Fibroblast of the aortic adventitia (primary cell): ENCODE data around the gene INHBC. TPM values are rescaled to one million over a fixed set of nuclear protein-coding genes. Genes with fewer than 3 reads are reported as not detected.
A peak's percentile ranks its signal among the peaks of the same experiment; 100 is the strongest.

ENCODE experiments used
- DNase-seq: peaks from one replicate; pipeline ENCODE4 v3.0.0-alpha.2; 2010; ENCODE audit warnings: low read depth
- H3K4me3 ChIP-seq: 2 replicates; pipeline ENCODE4 v1.5.1; 2011; ENCODE audit warnings: low read depth, mild to moderate bottlenecking, control low read depth, low read length, moderate library complexity
- total RNA-seq: library from RNA; depleted of rRNA; stranded (reverse); fragments of >200 nt; gene quantifications from 2 replicates; pipeline ENCODE4 v1.2.3, GENCODE V29; 2012; ENCODE audit warnings: low replicate concordance
- TF ChIP-seq, protein P1 (sequence below): IDR thresholded peaks from 2 replicates; pipeline ENCODE4 v1.5.1; 2011; ENCODE audit warnings: mild to moderate bottlenecking, low read length, control low read depth, inconsistent platforms; ENCODE audit not compliant: insufficient read depth

INHBC gene
- total RNA-seq, 1 donor, result not detected

DNA sequence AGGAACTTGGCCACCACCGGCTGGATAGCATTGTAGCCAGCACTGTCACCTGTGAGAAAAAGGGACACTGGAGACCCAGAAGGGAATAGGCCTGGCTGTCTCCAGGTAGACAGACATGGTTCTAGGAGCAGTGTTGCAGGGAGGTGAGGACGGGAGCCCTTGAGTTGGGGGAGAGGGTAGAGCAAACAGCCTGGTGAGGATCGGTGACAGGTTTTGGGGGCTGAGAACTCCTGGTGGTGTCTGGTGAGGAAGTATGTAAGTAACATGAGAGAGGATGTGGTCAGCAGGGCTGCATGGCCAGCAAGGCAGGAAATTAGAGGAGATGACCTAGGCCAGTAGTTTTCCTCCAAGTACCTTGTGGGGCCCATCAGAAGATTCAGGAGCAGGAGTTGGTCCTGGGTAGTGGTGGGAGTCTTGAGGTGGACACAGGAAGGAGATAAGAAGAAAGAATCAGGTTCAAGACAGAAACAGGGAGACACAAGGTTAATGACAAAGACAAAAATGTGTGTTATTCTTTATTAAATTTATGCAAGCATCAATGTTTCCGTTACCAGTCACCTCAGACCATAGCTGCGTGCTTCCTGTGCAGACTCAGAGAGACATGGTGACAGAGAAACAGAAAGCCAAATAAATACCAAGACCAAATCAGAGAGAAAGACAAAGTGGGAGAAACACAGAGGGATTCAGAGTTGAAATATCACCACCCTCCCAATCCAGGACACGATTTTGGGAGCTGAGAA lies 45.0 kb downstream of the INHBC start, which contains the start of gene ARHGAP9:
TSS of gene ARHGAP9 (minus strand) at position 491 of the 740 bp plus-strand sequence. CDS start at position 31, 460 bp downstream.
- DNase-seq, result no peak
- TF ChIP-seq, protein P1, sequence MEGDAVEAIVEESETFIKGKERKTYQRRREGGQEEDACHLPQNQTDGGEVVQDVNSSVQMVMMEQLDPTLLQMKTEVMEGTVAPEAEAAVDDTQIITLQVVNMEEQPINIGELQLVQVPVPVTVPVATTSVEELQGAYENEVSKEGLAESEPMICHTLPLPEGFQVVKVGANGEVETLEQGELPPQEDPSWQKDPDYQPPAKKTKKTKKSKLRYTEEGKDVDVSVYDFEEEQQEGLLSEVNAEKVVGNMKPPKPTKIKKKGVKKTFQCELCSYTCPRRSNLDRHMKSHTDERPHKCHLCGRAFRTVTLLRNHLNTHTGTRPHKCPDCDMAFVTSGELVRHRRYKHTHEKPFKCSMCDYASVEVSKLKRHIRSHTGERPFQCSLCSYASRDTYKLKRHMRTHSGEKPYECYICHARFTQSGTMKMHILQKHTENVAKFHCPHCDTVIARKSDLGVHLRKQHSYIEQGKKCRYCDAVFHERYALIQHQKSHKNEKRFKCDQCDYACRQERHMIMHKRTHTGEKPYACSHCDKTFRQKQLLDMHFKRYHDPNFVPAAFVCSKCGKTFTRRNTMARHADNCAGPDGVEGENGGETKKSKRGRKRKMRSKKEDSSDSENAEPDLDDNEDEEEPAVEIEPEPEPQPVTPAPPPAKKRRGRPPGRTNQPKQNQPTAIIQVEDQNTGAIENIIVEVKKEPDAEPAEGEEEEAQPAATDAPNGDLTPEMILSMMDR, result no peak
- no peak within 1 kb of the TSS for H3K4me3 ChIP-seq

DNA sequence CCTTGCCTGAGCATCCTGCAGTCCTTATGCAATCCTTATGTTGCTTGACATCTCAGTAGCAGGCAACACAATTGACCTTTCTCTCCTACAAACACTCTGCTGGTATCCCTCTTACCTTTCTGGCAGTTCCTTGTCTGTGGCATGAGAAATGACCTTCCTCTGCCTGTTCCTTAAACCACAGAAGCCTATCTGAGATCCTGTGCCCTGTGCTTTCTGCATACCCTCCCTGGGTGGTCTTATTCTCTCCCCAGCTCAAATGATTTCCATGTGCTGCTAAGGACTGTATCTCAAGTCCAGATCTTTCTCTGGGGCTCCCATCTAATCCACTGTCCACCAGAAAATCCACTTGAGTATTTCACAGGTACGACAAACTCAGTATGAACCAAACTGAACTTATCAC lies 47.1 kb downstream of the INHBC start:
- no peak for DNase-seq
- TF ChIP-seq, protein P1, result no peak
- no peak overlapping the region for H3K4me3 ChIP-seq

DNA sequence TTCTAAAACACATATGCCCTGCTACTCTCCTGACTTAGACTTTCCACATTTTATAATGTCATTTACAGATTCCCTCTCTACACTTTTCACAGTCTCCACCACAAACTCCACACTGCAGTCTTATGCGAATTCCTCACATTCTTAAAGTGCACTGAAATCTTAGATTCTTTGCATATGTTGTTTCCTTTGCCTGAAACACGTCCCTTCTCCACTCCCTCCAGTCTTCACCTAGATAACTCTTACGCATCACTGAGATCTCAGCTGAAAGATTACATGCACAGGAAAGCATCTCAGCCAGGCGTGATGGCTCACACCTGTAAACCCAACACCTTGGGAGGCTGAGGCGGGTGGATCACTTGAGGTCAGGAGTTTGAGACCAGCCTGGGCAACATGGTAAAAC lies 48.9 kb downstream of the INHBC start:
- DNase-seq, result peak; percentile 67
- H3K4me3 ChIP-seq, result no peak overlapping the region
- TF ChIP-seq, protein P1, result no peak

DNA sequence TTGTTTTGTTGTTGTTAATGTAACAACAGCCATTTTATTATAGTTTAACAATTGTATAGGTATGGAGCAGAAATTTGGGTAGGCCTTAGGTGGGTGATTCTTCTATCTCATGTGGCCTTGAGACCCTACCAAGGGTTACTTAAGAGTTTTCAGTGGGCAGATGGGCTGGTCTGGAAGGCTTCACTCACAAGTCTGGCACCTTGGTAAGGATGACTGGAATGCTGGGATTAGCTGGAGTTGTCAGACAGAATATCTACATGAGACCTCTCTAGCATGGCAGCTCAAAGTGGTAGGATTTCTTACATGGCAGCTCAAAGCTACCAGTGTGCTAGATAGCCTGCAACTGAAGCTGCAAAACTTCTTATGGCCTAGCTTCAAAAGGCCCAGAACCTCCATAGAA lies 51.1 kb downstream of the INHBC start:
- no peak for DNase-seq
- H3K4me3 ChIP-seq, result no peak overlapping the region
- TF ChIP-seq, protein P1, result no peak

DNA sequence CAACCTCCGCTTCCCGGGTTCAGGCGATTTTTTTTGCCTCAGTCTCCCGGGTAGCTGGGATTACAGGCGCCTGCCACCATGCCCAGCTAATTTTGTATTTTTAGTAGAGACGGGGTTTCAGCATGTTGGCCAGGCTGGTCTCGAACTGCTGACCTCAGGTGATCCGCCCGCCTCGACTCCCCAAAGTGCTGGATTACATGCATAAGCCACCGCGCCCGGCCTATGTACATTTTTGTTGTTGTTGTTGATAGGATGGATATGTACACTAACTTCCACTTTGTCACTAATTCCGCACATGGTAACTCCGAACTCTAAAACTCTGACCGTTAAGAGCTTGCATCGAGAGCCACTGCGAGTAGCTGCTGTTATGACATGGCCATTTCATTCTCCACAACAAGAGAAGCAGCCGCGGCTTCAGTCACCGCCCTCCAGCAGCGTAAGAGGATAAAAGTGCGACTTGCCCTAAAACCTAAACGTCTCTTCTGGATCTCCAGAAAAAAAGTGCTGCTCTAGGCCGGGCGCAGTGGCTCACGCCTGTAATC lies 52.5 kb downstream of the INHBC start:
- peak overlapping the region; percentile 57 for H3K4me3 ChIP-seq
- TF ChIP-seq, protein P1, result no peak
- DNase-seq, result no peak

DNA sequence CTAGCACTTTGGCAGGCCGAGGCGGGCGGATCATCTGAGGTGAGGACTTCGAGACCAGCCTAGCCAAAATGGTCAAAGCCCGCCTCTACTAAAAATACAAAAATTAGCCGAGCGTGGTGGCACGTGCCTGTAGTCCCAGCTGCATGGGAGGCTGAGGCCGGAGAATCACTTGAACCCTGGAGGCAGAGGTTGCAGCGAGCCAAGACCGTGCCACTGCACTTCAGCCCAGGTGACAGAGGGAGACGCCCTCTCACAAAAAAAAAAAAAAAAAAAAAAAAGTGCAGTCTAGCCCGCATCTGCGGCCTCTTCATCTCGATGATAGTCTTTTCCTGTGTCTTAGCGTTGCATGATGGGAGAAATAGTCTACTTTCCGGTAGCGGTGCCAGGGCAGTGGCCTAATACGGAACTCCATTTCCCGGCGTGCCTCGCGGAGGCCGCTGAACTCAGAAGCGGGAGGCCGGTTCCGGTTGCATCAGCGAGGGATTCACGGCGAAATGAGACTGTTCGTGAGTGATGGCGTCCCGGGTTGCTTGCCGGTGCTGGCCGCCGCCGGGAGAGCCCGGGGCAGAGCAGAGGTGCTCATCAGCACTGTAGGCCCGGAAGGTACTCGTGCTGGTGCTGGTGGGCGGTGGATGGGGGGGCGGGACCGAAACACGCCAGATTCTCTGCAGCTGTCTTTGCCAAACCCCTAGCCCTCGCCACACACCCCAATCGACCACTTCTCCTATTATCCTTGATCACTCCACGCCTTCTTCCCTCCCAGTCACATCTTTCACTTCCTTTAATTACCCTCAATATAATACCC lies 53.2 kb downstream of the INHBC start, which contains the start of gene MARS1:
TSS of gene MARS1 (plus strand) at position 472 of the 805 bp plus-strand sequence. CDS start at position 495, 23 bp downstream.
- peak within 1 kb of the TSS; percentile 99 for H3K4me3 ChIP-seq
- DNase-seq, result peak; percentile 97
- TF ChIP-seq, protein P1, result no peak
